ENCODE results near the gene CFHR2.

DNA sequence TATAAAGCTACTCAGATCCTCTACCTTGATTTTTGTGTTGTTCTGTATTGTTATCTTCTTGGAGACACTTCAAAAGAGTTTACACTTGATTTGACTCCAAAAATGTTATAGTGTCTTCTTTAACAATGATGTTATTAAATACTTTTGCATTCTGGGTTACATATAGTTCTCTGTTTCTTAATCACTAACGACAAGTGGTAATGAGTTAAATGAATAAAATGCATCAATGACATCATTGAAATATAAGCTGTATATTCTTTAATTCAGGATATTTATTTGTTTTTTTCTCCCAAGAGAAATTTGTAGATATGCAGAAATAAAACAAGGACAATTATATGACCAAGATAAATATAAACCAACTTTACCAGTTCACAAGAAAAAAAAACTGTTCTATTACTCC lies 26.6 kb downstream of the CFHR2 start:
- TF ChIP-seq, protein P1, sequence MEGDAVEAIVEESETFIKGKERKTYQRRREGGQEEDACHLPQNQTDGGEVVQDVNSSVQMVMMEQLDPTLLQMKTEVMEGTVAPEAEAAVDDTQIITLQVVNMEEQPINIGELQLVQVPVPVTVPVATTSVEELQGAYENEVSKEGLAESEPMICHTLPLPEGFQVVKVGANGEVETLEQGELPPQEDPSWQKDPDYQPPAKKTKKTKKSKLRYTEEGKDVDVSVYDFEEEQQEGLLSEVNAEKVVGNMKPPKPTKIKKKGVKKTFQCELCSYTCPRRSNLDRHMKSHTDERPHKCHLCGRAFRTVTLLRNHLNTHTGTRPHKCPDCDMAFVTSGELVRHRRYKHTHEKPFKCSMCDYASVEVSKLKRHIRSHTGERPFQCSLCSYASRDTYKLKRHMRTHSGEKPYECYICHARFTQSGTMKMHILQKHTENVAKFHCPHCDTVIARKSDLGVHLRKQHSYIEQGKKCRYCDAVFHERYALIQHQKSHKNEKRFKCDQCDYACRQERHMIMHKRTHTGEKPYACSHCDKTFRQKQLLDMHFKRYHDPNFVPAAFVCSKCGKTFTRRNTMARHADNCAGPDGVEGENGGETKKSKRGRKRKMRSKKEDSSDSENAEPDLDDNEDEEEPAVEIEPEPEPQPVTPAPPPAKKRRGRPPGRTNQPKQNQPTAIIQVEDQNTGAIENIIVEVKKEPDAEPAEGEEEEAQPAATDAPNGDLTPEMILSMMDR (IDR thresholded peaks at IDR 0.05), result no peak
- no peak for TF ChIP-seq POLR2A (IDR thresholded peaks at IDR 0.05)
